GM18868 (cell line): ENCODE measurements around the gene OR6K3.
"Not testable (repeated sequence)": the region's sequence is repeated elsewhere in the genome, so short reads cannot be mapped to it uniquely, and the experiment has no call there.

Experiments used
- ATAC-seq: cut with Tn5 transposase; IDR thresholded peaks from one replicate; pipeline ENCODE4 v1.9.1; 2021; ENCODE audit warnings: mild to moderate bottlenecking, moderate library complexity; ENCODE audit not compliant: unreplicated experiment

Gene OR6K3

DNA sequence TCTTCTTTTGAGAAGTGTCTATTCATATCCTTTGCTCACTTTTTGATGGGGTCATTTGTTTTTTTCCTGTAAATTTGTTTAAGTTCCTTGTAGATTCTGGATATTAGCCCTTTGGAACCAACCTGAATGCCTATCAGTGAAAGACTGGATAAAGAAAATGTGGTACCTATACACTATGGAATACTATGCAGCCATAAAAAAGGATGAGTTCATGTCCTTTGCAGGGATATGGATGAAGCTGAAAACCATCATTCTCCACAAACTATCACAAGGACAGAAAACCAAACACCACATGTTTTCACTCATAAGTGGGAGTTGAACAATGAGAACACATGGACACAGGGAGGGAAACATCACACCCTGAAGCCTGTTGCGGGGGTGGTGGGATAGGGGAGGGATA, 32.2 kb downstream of the OR6K3 start:
- not testable (repeated sequence) for ATAC-seq

- ATAC-seq = no peak
These were observed 33.5 kb downstream of the OR6K3 start for GRCh38 chr1:158687037-158687436.

- no peak for ATAC-seq
These were observed 34.2 kb downstream of the OR6K3 start, which contains the start of gene SPTA1 for GRCh38 chr1:158686111-158687009. Gene SPTA1 (minus strand): TSS chr1:158686715. CDS start chr1:158686517, 198 bp downstream.

GRCh38 chr1:158685085-158685484, 35.4 kb downstream of the OR6K3 start:
- no peak for ATAC-seq

GRCh38 chr1:158681606-158682005, 38.9 kb downstream of the OR6K3 start:
- ATAC-seq = no peak

- no peak for ATAC-seq
These were observed 41.2 kb downstream of the OR6K3 start for GRCh38 chr1:158679289-158679688.

DNA sequence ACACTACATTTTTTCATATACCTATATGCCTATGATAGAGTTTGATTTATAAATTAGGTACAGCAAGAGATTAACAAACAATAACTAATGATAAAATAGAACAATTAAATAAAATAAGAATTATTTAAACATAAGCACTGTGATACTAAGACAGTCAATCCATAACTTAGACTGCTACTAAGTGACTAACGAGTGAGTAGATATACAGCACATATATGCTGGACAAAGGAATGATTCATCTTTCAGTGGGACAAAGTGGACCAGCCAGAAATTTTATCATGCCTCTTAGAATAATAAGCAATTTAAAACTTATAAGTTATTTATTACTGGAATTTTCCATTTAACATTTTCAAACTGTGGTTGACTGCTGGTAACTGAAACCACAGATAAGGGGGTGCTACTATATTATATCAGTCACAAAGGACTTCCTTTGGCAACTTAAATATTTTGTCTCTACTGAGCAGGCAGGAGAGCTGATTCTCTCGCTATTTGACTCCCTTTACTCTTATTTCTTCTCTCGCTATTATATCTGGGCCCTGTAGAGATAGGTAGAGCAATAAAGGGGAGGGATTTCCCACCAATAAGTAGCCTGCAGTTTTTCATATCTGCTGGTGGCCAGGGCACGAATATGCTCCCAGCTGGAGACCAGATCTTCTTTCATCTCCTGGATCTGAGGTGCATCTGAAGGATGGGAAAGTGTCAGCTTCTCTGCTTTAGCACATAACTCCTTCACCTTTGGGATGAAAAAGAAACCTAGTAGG, 44.8 kb downstream of the OR6K3 start:
- ATAC-seq = no peak

GRCh38 chr1:158674302-158674701, 46.2 kb downstream of the OR6K3 start:
- no peak for ATAC-seq
